Measurements from ENCODE around the gene C1orf232. TPM values are rescaled to one million over a fixed set of nuclear protein-coding genes. Genes with fewer than 3 reads are reported as not detected.

C1orf232 gene
- total and polyA plus RNA-seq, 8 donors = not detected

- peak in 1 of 6 donors; percentile 38 for DNase-seq
- FAIRE-seq = no peak
- H3K27ac ChIP-seq = no peak within 1 kb of the TSS
- no peaks in the 10 kb centered on the region for H3K9me3 ChIP-seq
- ATAC-seq = no peak
- no peaks in the 10 kb centered on the region for H3K27me3 ChIP-seq
- intact Hi-C loops (cut with DNase I) = no loop called here
- H3K36me3 ChIP-seq = no peaks in the 10 kb centered on the region
- WGBS, 2 donors = 54 to 66% methylated on average over 6 of the region's 6 CpGs
- TF ChIP-seq CTCF (IDR thresholded peaks at IDR 0.05) = no peak
- peaks cover 0 to 3% (median 0%) of the 10 kb centered on the region in 3 donors for H3K4me1 ChIP-seq
- peak within 1 kb of the TSS in 1 of 4 donors; percentile 19 for H3K4me3 ChIP-seq
These were observed 9.6 kb downstream of the C1orf232 start, which contains the start of gene FAM110D for GRCh38 chr1:26158908-26159742. Gene FAM110D, plus strand, starts transcription at chr1:26159079. Its CDS starts 2,213 bp downstream, at chr1:26161292.

- H3K4me3 ChIP-seq = no peak overlapping the region
These were observed 10.4 kb downstream of the C1orf232 start for GRCh38 chr1:26158271-26158907.

GRCh38 chr1:26156285-26157038 is 12.3 kb downstream of the C1orf232 start:
- no peak for TF ChIP-seq CTCF (IDR thresholded peaks at IDR 0.05)
- intact Hi-C loops (cut with DNase I) = no loop called here
- H3K4me3 ChIP-seq = peak overlapping the region in 1 of 4 donors; percentile 2
- peaks cover 0 to 3% (median 0%) of the 10 kb centered on the region in 3 donors for H3K4me1 ChIP-seq
- no peaks in the 10 kb centered on the region for H3K9me3 ChIP-seq
- FAIRE-seq (no peak), DNase-seq (peak in 1 of 6 donors; percentile 49), ATAC-seq (no peak)
- no peaks in the 10 kb centered on the region for H3K36me3 ChIP-seq
- WGBS, 2 donors = 40 to 51% methylated on average over 12 of the region's 12 CpGs
- no peak overlapping the region for H3K27ac ChIP-seq
- H3K27me3 ChIP-seq = no peaks in the 10 kb centered on the region

More at GRCh38 chr1:26158271-26158907, 10.4 kb downstream of the C1orf232 start:
- intact Hi-C loops (cut with DNase I) = no loop called here
- Histone ChIP-seq H3K27me3 (no peaks in the 10 kb centered on the region), H3K27ac (no peak overlapping the region), H3K4me1 (peaks cover 0 to 3% (median 0%) of the 10 kb centered on the region in 3 donors), H3K9me3 (no peaks in the 10 kb centered on the region), H3K36me3 (no peaks in the 10 kb centered on the region)
- WGBS, 2 donors = 80 to 86% methylated on average over 5 of the region's 5 CpGs
- no peak for TF ChIP-seq CTCF (IDR thresholded peaks at IDR 0.05)
- FAIRE-seq (no peak), ATAC-seq (no peak), DNase-seq (peak in 1 of 6 donors; percentile 27)

GRCh38 chr1:26155370-26156284 is 13.1 kb downstream of the C1orf232 start:
- Histone ChIP-seq H3K9me3 (no peaks in the 10 kb centered on the region), H3K27me3 (no peaks in the 10 kb centered on the region), H3K4me3 (no peak overlapping the region), H3K36me3 (no peaks in the 10 kb centered on the region), H3K4me1 (no peaks in the 10 kb centered on the region), H3K27ac (no peak overlapping the region)
- TF ChIP-seq CTCF (IDR thresholded peaks at IDR 0.05) = no peak
- peak in 1 of 6 donors; percentile 26 for DNase-seq
- FAIRE-seq = no peak
- no peak for ATAC-seq
- intact Hi-C loops (cut with DNase I) = no loop called here
- 74% methylated on average over 21 of the region's 21 CpGs for WGBS, 2 donors

All from pancreas (tissue), 10 donors.